Cardiac septum (tissue), 1 donor: ENCODE data around the gene PSMA6. TPM values are rescaled to one million over a fixed set of nuclear protein-coding genes. Genes with fewer than 3 reads are reported as not detected.
"Not testable (repeated sequence)": the region's sequence is repeated elsewhere in the genome, so short reads cannot be mapped to it uniquely, and the experiment has no call there.

Source experiments
- DNase-seq: peaks from one replicate; pipeline ENCODE4 v3.0.0-alpha.2; 2020; ENCODE audit warnings: low spot score
- intact Hi-C: fragments of 100-400 bp; cut with DNase I; formaldehyde crosslinking; loops from one replicate; pipeline ENCODE4 v1.14.0; 2022
- total RNA-seq: library from RNA; stranded (reverse); fragmentation: NEBNext Ultra II Directional; extraction: Animal tissue kit (Norgen Biotek cat#: 25700); gene quantifications from one replicate; pipeline ENCODE4 v1.2.1, GENCODE V29; 2021
- donor health status: DM: no; HTN: no; CAD: no.

The PSMA6 gene
- total RNA-seq, 1 donor from 2014 or later: 125 TPM

GRCh38 chr14:35279369-35279768 is 12.8 kb upstream of the PSMA6 start:
- intact Hi-C loops: no loop called here
- DNase-seq: no peak

- intact Hi-C loops: no loop called here
These were observed 10.8 kb upstream of the PSMA6 start for GRCh38 chr14:35281341-35281740.

GRCh38 chr14:35284506-35284905 is 7.7 kb upstream of the PSMA6 start:
- DNase-seq: no peak
- intact Hi-C loops: no loop called here

More at GRCh38 chr14:35281341-35281740, 10.8 kb upstream of the PSMA6 start:
- no peak for DNase-seq

- intact Hi-C loops: no loop called here
- DNase-seq: no peak
These were observed 6.8 kb upstream of the PSMA6 start for GRCh38 chr14:35285168-35286002.

GRCh38 chr14:35286003-35286600 is 6.1 kb upstream of the PSMA6 start:
- intact Hi-C loops: no loop called here
- DNase-seq: no peak

GRCh38 chr14:35286707-35287106 is 5.5 kb upstream of the PSMA6 start:
- no peak for DNase-seq
- intact Hi-C loops: no loop called here

GRCh38 chr14:35287431-35288013 is 4.7 kb upstream of the PSMA6 start:
- DNase-seq: no peak
- intact Hi-C loops: no loop called here

- intact Hi-C loops: no loop called here
- DNase-seq: no peak
These were observed 2.6 kb upstream of the PSMA6 start for GRCh38 chr14:35289623-35290022.

GRCh38 chr14:35292770-35293561 is 784 bp downstream of the PSMA6 start:
- intact Hi-C loops: loop anchor here (1.0 to 2.0 kb wide), 2 partner anchors 44 to 111 kb away; partner anchors contain the start of gene NFKBIA
- DNase-seq: no peak

GRCh38 chr14:35295845-35296161 is 3.6 kb downstream of the PSMA6 start:
- intact Hi-C loops: no loop called here
- DNase-seq: no peak

GRCh38 chr14:35296545-35296944 is 4.4 kb downstream of the PSMA6 start:
- no peak for DNase-seq
- intact Hi-C loops: no loop called here

GRCh38 chr14:35297706-35298105 is 5.5 kb downstream of the PSMA6 start:
- intact Hi-C loops: no loop called here

GRCh38 chr14:35298351-35298750 is 6.2 kb downstream of the PSMA6 start:
- intact Hi-C loops: no loop called here
- no peak for DNase-seq

More at GRCh38 chr14:35297706-35298105, 5.5 kb downstream of the PSMA6 start:
- no peak for DNase-seq

- intact Hi-C loops: no loop called here
- no peak for DNase-seq
These were observed 7.5 kb downstream of the PSMA6 start for GRCh38 chr14:35299708-35300107.

GRCh38 chr14:35300228-35300627 is 8.0 kb downstream of the PSMA6 start:
- intact Hi-C loops: no loop called here
- DNase-seq: no peak

- intact Hi-C loops, DNase-seq: not testable (repeated sequence)
These were observed 9.2 kb downstream of the PSMA6 start for GRCh38 chr14:35301334-35301733.

GRCh38 chr14:35301735-35302528 is 9.8 kb downstream of the PSMA6 start:
- DNase-seq: no peak
- intact Hi-C loops: no loop called here

GRCh38 chr14:35303149-35303935 is 11.2 kb downstream of the PSMA6 start:
- intact Hi-C loops: no loop called here

More at GRCh38 chr14:35303149-35303935, 11.2 kb downstream of the PSMA6 start:
- no peak for DNase-seq
